Activated CD4-positive, alpha-beta T cell treated with anti-CD3 and anti-CD28 coated beads, Interleukin-2, amount 50 U/mL, for 48 hours (primary cell): ENCODE results near the gene LGI1.
"Not testable (repeated sequence)": the region's sequence is repeated elsewhere in the genome, so short reads cannot be mapped to it uniquely, and the experiment has no call there.

Source experiments
- DNase-seq, 2 experiments: peaks; one replicate each; pipeline ENCODE4 v3.0.0-alpha.2; 2020

LGI1 gene

GRCh38 chr10:93807371-93807770 is 49.6 kb downstream of the LGI1 start:
- no peak for DNase-seq

- DNase-seq = no peak
Observed at GRCh38 chr10:93812659-93813338, 55.1 kb downstream of the LGI1 start.

DNA sequence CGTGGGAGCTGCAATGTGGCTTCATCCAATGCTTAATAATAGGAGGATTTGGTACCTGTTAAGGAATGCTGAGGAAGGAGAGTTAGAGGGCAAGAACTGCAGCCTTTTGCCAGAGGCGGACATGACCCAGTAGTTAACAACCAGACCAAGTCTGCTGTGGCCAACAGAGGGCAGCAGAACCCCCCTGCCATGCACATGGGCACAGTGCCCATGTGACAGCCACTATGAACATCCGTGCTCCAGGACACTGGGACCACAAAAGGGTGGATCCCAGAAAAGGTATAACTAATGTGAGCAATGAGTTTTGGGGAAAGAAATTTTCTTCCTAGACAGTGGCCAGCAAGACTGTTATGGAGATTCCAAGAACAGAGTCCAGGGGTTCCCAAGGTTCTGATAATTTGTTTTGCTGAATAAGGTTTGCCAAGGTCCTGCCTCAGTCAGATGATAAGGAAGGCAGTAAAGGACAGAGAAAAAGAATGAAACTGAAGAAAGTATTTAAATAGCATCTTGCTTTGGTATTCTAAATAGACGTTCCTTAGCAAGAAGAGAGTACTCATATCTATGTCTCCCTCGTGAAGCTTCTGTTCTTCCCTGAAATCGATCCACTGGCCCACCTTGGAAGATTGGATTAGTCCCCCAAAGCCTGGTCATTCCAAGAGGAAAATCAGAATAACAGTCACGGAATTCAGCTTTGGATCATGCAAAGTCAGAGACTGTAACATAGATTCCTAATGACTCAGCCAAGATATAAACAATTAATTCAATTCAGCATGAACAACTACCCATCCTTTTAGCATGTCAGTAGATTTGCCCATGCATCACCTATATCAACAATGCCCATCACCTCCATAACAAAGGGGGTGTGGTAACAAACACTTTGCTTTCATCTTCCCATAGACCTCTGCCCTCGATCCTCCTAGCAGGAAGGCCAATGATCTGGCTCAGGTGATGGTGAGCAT is 56.0 kb downstream of the LGI1 start:
- peak; percentile 60 to 68 for DNase-seq

GRCh38 chr10:93815304-93816096 is 57.8 kb downstream of the LGI1 start:
- DNase-seq = no peak

- peak; percentile 42 to 54 for DNase-seq
Observed at GRCh38 chr10:93816123-93816747, 58.5 kb downstream of the LGI1 start.

DNA sequence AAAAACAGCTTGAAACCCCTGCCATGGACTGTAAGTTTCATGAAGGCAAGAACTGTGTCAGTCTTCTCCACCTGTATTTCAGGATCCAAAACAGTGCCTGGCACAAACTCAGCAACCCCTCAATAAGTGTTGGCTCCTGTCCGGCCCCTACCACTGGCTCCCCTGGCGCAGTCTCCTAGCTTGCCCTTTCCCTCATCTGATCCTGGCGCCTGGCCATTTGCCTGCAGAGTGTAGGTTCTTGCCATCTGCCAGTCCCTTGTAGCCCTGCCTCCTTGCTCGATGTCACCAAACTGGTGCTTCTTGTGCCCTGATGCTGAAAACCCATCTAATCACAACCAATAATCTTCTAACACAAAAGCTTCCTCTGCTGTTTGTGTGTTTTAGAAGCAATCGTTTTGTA is 60.4 kb downstream of the LGI1 start:
- DNase-seq = no peak

DNA sequence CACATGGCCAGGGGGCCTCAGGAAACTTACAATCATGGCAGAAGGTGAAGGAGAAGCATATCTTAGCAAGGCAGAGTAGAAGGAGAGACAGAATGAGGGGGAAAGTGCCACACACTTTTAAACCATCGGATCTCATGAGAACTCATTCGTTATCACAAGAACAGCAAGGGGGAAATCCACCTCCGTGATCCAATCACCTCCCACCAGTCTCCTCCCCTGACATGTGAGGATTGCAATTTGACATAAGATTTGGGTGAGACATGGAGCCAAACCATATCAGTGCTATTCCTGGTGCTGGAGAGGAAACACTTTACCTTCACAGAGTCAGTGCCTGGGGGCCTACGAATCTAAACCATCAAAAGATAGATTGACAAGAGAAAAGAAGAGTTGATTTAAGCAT is 61.8 kb downstream of the LGI1 start:
- DNase-seq = no peak

- DNase-seq = no peak
Observed at GRCh38 chr10:93820434-93820833, 62.7 kb downstream of the LGI1 start.

DNA sequence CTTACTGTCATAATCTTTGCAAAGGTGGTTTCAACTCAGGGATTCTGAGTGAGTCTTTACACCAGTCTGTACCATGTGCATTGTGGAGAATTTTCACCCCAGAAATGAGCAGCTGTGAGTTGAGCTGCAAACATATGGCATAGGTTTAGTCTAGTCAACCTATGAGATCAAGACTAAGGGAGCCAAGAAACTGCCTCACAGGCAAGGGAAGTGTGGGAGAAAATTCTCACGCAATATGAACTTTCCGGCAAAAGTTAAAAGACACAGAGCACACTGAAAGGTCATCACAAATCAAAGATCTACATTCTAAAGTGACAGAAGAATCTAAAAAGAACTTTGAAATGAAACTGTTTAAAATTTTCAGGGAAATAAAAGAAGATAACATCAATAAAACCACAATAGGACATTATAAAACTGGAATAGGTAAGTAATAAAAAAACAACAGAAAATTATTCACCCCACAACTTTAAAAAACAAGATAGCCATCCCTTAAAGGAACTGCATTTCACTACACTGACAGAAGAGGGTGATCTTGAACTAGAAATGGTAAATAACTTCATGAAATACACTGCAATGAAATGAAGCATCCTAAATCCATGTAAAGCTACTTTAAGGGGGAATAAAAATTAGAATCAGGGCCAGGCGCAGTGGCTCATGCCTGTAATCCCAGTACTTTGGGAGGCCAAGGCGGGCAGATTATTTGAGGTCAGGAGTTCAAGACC is 63.5 kb downstream of the LGI1 start:
- DNase-seq = no peak

GRCh38 chr10:93826355-93826754 is 68.6 kb downstream of the LGI1 start:
- DNase-seq = no peak

DNA sequence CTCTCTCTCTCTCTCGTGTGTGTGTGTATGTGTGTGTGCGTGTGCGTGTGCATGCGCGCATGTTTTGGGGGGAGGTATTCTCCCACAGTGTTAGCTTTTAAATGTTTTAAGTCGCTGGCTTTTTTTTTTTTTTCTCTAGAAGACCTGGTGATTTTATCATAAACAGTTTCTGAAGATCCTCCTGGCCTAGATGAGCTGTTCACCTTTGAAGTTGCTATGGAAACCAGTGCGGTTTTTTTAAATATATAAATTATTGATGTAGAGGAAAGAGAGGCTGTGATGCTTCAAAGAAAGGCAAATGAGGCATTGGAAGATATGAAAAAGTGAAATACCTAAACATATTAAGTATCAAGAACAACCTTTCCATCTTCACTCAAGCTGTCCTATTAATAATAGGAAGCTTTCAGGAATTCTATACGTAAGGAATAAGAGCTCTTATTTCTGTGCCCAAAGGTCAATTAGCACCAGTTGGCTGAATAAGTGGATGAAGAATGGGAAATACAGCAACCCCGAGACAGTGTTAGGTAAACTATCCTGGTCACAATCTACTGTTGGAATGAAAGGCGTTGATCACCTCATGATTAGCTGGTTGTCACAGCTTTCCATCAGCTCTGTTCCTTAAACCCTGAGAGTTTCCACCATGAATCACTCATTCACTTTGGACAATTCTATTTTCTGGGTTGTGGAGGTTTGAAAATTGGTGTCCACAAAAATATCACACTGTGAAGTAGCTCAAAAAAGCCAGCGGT is 69.5 kb downstream of the LGI1 start:
- DNase-seq = no peak

DNA sequence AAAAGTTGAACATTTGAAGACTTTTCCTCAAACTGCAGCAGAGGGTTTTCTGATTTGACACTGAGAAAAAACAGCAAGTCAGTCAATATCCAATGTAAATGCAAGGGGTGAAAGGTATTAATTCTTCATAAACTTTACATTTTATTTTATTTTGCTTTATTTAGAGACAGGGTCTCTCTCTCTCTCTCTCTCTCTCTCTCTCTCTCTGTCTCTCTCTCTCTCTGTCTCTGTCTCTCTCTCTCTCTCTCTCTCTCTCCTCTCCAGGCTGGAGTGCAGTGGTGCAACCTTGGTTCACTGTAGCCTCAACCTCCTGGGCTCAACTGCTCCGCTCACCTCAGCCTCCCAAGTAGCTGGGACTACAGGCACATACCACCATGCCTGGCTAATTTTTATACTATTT is 73.3 kb downstream of the LGI1 start:
- not testable (repeated sequence) for DNase-seq

- no peak for DNase-seq
Observed at GRCh38 chr10:93835770-93836169, 78.0 kb downstream of the LGI1 start.

GRCh38 chr10:93837822-93838221 is 80.1 kb downstream of the LGI1 start:
- no peak for DNase-seq

- DNase-seq = no peak
Observed at GRCh38 chr10:93838278-93838677, 80.5 kb downstream of the LGI1 start.

GRCh38 chr10:93841961-93842360 is 84.2 kb downstream of the LGI1 start:
- no peak for DNase-seq

GRCh38 chr10:93844979-93845626 is 87.4 kb downstream of the LGI1 start:
- no peak for DNase-seq
